ENCODE data around the gene MEGF9.

MEGF9 gene

DNA sequence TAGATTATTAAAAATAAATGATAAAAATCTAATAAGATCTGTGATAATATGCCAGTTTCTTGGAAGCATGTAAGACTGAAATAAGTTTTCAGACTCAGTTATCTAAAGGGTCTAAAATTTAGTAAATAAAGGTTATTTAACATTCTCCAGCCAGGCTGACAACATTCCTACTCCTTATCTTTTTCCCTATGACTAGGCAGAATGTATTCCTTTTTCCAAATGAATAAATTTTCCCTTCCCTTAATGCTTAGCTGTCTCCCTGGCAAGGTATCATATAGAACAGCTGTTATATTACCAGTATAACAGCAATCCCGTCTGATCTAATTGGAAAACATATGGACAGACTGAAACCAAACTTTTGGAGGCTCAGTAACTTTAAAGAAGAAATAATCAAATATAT is 13.0 kb downstream of the MEGF9 start:
- H3K27ac ChIP-seq = no peak overlapping the region
- TF ChIP-seq, protein P1, sequence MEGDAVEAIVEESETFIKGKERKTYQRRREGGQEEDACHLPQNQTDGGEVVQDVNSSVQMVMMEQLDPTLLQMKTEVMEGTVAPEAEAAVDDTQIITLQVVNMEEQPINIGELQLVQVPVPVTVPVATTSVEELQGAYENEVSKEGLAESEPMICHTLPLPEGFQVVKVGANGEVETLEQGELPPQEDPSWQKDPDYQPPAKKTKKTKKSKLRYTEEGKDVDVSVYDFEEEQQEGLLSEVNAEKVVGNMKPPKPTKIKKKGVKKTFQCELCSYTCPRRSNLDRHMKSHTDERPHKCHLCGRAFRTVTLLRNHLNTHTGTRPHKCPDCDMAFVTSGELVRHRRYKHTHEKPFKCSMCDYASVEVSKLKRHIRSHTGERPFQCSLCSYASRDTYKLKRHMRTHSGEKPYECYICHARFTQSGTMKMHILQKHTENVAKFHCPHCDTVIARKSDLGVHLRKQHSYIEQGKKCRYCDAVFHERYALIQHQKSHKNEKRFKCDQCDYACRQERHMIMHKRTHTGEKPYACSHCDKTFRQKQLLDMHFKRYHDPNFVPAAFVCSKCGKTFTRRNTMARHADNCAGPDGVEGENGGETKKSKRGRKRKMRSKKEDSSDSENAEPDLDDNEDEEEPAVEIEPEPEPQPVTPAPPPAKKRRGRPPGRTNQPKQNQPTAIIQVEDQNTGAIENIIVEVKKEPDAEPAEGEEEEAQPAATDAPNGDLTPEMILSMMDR (conservative IDR thresholded peaks at IDR 0.05) = no peak

DNA sequence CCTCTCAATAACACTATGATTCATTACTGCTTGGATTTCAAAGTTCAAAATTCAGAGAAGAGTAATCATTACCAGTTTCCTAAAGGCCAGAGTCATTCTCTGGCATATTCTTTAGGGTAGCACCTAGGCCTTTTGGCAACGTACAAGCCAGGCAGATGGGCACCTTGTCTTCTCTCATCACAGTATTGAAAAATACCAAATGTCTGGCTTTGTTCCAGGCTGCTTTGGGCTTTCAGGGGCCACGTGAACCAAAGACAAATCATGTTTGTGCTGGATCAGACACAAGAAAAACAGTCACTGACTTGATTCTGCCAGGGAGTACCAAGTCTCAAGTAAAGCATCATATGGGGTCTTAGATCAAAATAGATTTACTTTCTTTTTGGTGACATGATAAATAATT is 15.5 kb downstream of the MEGF9 start:
- no peak overlapping the region for H3K27ac ChIP-seq
- TF ChIP-seq, protein P1 (conservative IDR thresholded peaks at IDR 0.05) = no peak

DNA sequence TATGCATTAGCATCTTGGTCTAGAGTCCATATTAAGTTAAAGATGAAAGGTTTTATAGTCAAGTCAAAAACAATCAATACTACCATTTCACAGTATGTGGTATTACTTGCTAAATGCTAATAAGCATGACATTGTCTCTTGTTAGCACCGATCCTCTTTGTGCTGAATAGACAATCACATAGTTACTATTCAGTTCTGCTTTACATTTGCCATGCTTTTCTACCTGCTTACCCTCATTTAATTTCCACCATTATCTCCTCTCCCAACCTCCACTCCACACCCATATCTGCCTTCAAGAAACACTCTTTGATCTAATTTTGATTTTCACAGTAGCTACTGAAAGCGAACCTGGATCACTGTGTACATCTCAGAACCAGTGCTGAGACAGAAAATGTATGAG is 16.8 kb downstream of the MEGF9 start:
- H3K27ac ChIP-seq = no peak overlapping the region
- TF ChIP-seq, protein P1 (conservative IDR thresholded peaks at IDR 0.05) = no peak

DNA sequence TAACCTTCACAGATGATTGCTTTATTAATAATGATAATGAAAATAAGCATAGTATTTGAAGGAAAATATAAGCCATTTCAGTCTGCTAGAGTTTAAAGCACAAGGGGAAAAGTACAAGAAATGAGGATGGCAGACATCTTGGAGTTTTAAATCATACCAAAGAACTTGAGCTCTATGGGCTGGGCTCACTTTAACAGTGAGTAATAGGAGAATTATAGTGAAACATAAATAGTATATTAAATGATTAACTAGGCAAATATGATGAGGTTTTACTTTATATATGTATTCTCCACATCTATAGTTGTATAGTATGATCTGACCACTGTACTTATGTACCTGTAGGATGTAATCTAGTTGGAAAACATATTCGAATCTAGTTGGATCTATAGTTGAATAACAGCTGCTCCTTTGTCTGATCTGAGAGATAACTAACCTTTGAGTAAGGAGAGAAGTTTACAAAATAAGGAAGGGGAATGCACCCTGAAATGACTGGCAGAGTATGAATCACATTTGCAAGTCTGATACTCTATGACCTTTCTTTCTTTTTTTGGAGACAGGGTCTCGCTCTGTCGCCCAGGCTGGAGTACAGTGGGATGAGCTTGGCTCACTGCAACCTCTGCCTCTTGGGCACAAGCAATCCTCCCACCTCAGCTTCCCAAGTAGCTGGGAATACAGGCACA is 17.6 kb downstream of the MEGF9 start:
- no peak overlapping the region for H3K27ac ChIP-seq
- TF ChIP-seq, protein P1 (conservative IDR thresholded peaks at IDR 0.05) = no peak

DNA sequence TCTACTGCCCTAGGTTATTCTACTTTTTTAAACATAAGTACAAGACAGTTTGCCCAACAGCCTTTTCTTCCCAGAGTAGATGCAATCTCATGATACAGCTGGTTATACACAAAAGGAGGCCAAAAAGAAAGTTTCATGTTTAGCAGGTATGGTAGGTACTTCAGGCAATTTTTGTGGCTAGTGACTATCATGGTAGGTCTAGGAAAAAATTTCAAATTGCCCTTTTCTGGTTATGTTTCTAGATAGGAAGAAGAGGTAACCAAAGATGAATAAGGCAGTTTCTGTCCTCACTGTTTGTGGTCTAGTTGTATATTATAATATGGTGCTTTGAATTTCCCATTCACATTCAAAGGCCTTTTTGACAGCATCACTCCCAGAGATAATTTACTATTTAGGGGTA is 19.7 kb downstream of the MEGF9 start:
- H3K27ac ChIP-seq = no peak overlapping the region

DNA sequence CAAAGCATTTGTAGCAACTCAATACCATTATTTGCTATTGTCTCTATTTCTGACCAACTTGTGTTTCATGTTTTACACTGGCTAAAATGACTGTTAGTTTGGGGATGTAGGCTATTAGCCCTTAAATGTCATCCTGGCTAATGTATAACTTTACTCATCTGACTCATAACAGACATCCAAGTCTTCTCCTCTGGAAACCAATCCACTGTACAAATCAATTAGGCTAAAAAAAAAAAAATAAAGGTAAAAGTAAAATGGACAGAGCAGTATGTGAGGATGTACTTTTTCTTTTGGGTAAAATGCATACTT is 20.6 kb downstream of the MEGF9 start:
- TF ChIP-seq, protein P1 (conservative IDR thresholded peaks at IDR 0.05) = no peak
- H3K27ac ChIP-seq = no peak overlapping the region

More for the DNA sequence above, 19.7 kb downstream of the MEGF9 start:
- TF ChIP-seq, protein P1 (conservative IDR thresholded peaks at IDR 0.05) = no peak

DNA sequence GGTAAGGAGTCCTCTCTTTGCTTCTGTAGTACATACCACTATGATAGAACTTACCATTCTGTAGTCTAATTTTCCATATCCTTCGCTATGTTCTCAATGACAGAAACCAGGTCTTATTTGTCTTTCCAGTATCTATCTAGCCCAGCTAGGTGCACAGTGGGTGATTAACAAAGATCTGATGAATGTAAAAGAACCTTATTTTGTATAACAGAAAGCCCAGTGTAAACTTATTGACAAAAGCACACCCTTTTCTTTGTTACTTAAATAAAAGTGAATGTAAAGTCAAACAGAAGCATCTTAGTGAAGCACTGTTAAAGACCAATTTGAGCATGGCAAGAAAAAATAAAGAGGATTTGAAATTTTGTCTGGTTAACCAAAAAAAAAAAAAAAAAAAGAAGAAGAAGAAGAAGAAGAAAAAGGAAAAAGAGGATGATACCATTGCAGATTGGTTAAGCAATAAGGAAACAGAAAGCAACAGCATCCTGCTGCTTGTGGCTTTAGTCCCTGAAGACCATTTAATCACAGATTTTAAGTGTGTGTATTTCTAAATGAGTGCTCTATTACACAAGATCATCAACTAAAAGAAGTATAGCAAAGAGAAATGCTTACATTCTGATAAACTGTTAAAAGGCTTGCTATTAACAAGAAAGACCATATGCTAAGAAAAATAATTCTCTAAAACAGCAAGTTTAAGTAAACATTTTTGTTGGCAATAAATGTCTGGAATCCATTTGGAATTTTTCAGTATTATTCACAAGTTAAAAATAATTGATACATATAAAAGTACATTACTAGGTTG is 21.2 kb downstream of the MEGF9 start:
- TF ChIP-seq, protein P1 (conservative IDR thresholded peaks at IDR 0.05) = no peak
- H3K27ac ChIP-seq = no peak overlapping the region
